GM19395 (cell line): ENCODE data around the gene ZNF835.
"Not testable (repeated sequence)": the region's sequence is repeated elsewhere in the genome, so short reads cannot be mapped to it uniquely, and the experiment has no call there.

Experiments
- ATAC-seq: cut with Tn5 transposase; IDR thresholded peaks from one replicate; pipeline ENCODE4 v1.9.1; 2021; ENCODE audit warnings: mild to moderate bottlenecking, moderate library complexity; ENCODE audit not compliant: unreplicated experiment

Gene ZNF835

DNA sequence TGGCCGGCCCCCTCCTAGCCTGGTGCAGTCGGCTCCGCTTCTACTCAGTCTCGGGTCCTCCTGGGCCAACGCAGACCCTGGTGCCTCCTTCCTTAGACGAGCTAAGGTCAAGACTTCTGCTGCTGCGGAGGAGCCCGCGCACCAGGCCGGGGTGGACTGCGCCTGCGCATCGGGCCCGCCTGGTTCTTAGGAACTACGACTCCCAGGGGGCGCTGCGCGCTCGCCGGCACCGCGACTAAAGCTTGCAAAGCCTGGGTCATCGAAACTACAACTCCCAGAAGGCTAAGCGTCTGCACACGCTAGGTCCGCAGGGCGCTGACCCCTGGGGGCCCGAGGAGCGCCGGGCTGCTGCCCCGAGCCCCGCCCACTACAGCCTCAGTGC, at the start of gene ZNF835:
TSS of gene ZNF835 (minus strand) at position 145 of the 382 bp plus-strand sequence. CDS start 6,559 bp downstream, outside the sequence.
- no peak for ATAC-seq

DNA sequence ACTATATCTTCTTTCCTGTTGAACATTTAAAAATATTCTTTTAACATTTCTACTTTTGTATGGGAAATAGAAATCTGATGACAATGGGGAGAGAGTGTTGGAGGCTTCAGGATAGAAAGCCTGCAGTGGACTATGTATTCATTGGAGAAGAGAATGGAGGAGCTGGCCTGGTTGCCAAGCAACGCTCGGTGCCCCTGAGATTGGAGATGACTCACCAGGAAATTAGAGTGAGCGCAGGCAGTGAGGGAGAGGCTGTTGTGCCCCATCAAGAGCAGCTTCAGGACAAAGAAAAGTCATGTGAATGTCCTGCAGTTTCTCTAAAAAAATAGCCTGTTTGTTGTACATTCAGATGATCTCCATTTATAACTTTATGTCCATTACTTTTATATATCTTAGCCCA, 48.7 kb upstream of the ZNF835 start:
- no peak for ATAC-seq

DNA sequence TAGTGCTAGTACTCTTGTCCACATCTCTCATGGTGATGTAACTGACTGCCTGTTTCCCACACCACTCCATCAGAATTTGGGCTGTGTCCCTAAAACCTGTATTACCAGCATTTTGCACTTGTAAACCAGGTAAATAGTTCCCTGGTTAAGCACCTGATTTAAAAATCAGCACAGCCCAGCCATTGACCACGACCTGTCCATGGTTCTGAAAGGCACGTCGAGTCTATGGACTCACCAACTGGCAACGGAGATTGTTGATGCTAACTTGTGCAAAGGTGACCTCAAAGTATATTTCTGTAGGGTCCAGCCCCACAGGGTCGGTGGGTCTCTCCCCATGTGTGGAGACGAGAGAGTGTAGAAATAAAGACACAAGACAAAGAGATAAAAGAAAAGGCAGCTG, 46.7 kb upstream of the ZNF835 start:
- ATAC-seq = no peak

DNA sequence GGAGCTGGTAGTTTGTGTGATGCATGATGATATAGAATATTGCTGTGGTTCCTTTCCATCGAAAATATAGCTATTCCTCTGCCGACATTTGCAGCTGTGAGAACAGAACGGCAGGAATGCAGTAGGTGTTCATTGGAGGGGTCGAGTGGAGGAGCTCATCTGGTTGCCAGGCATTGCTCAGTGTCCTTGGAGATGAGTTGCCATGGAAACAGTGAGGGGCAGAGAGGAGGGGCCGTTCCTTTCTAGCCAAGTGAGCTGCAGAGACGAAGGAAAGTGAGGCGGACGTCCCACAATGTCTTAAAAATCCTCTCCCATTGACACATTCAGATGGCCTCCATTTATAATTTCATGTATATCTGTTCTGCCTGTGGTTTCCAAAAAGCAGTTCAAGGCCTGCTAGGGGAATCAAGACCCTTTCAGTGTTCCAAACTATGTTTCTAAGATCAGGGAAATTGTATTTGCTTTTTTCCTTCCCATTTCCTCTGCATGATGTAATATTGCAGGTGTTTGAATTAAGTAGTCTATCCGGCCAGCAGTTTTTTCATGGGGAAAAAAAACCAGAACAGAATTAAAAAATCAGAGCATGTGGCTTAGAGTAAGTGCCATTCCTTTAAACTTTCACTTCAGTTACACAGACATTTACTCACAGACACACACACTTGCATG, 41.2 kb upstream of the ZNF835 start:
- no peak for ATAC-seq

DNA sequence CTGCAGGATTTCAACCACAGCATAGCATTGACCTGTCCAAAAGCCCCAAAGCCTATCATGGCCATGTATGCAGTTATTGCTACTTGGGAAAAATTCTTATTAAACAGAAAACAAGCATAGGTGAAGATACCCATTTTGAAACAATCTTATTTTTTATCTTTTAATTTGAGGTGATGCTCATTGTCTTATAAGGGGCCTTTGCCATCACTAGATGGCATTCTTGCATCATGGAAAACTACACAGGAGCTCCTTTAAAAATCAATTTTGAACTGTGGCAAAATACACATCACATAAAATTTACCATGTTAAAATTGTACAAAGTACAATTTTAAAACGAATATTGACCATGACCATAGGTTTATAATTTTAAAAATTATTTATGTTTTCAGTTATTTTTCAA, 38.9 kb upstream of the ZNF835 start:
- no peak for ATAC-seq

DNA sequence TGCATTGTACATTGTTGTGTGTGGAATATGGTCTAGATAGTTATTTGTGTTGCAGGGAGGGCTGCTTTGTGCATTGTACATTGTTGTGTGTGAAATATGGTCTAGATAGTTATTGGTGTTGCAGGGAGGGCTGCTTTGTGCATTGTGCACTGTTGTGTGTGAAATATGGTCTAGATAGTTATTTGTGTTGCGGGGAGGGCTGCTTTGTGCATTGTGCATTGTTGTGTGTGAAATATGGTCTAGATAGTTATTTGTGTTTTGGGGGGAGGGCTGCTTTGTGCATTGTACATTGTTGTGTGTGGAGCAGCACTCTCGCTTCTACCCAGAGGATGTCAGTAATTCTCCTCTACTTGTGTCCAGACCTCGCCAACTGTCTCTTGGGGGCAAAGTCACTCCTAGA, 36.3 kb upstream of the ZNF835 start:
- no peak for ATAC-seq

DNA sequence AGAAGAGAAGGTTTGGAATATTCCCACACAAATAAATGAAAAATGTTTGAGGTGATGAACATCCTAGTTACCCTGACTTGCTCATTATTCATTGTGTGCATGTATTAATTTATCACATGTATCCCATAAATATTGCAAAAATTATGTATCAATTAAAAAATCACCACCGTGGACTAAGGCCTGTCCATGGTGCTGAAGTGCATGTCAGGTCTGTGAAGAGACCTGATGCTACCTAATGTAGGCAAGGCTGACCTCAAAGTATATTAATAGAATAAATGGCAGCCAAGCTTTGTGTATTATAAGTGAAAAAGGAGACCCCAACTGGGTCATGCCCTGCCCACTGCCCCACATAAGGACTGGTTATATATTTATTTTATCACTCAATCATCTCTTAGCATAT, 34.4 kb upstream of the ZNF835 start:
- no peak for ATAC-seq

DNA sequence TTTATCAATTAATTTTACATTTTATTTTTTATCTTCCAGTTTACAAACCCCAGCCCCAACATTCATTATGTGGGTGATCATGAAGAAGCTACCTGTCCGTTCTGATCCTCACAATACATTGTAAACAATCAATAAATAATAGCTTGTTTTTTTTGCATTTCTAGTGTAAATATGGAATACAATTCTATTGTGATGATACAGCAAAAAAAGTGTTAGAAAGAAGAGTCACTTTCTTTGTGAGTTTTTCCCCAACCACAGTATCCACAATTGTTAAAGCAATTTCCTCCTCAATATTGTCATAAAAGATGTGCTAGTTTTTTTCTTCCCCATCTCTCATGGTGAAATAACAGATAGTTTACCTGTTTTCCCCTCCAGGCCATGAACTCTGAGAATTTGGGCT, 30.3 kb upstream of the ZNF835 start:
- no peak for ATAC-seq

DNA sequence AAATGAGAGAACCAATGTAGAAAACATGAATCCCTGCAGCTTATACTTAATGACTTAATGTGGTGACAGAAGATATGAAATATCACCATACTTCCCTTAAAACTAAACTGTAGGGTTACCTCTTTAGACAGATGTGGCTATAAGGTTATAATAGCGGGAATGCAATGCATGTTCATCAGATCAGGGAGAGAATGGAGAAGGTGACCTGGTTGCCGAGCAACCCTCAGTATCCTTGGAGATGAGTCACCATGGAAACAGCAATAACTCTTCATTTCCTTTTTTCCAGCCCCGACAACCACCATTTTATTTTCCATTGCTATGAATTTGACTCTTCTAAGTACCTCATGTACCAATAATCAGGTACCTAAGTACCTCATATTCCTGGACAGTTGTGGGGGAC, 28.0 kb upstream of the ZNF835 start:
- ATAC-seq = no peak

DNA sequence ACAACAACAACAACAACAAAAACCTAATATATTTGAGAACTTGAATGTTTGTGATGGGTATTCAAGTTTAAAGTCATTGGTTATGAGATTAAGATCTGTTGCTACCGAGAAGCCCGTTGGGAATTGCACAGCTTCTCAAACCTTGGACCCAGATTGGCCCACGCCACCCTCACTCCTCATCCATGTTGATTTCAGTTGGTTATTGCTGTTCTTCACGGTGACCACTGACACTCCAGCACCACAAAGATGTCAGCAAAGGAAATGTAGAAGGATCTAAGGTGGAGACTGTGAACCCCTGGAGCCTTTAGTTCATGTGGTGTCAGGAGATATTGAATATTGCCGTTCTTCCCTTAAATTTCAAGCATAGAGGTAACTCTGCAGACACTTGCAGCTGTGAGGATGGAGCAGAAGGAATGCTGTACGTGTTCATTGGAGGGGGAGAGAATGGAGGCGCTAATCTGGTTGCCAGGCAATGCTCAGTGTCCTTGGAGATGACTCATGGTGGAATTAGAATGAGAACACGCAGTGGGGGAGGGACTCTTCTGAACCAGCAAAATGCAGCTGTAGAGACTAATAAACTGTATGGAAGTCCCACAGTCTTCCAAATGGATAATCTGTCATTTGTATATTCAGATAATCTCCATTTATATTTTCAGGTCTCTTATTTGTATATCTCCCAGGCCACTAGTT, 20.8 kb upstream of the ZNF835 start:
- ATAC-seq = no peak

DNA sequence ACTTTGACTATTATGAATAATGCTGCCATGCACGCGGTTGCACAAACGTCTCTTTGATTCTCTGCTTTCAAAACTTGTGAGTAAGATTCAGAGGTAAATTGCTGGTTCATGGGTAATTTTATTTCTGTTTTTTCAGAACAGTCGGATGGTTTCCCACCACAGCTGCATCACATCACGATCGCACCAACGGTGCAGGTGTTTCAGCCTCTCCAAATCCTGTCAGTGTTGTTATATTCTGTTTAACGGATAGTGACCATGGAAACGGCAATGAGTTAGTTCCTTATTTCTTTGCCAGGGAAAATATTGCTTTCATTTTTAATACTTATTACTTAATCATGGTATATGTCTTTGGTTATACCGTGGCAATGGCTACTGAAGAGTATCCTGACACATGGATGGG, 19.1 kb upstream of the ZNF835 start:
- ATAC-seq = no peak

DNA sequence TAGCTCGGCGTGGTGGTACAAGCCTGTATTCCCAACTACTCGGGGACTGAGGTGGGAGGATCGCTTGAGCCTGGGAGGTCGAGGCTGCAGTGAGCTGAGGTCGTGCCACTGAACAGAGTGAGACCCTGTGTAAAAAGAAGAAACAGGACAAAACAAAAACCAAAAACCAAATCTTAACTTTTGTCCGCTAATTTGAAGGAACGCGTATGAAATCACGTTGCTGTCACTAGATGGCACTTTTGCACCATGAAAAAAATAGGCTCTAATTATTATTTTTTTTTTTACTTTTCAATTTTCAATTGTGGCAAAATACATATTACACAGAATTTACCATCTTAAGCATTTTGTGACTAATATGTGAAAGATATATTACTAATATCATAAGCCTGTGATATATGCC, 17.6 kb upstream of the ZNF835 start:
- no peak for ATAC-seq

DNA sequence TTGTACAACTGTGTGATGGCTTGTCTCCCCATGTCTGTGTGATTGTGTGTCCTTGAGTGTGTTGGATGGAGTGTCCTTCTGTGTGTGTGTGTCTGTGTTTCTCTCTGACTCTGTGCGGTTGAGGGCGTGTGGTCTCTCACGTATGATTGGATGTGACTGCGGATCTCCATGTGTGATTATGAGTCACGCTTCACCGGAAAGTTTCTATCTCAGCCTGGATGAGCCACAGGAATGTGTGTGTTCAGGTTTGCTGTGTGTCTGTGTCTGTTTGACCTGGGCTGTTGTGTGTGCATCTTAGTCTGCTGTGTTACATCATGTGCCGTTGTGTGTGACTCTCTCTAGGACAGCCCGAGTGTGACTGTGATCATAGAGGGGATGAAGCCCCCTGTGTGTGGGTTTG, 15.5 kb upstream of the ZNF835 start:
- no peak for ATAC-seq

DNA sequence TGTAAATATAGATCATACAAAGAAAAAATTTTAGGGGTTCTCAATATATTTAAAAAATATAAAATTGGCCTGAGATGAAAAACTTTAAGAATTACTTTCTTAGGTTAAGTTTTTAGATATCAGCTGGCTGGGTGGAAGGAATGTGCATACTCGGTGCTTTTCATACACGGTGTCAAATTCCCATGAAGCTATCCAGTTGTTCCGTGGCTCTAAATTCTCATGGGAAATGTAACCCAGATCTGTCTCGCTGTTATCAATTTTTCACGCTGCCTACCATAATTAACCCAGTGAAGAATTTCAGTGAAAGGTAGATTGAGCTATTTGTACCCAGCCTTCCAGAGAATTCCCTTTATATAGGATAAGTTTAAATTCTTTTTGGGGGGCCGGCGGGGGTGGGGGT, 11.6 kb upstream of the ZNF835 start:
- no peak for ATAC-seq

DNA sequence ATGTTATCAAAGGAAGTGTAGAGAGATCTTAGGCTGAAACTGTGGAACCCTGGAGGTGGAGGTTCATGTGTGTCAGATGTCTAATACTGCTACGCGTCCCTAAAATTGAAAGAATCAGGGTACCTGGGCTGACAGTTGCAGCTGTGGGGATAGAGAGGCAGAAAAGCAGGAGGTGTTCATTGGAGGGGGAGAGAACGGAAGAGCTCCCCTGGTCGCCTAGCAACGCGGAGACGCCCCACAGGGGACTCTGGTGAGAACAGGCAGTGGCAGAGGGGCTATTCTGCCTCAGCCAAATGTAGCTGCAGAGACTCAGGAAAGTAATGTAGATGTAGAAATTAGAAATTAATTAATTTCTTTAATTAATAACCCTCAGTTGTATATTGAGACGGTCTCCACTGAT, 10.1 kb upstream of the ZNF835 start:
- ATAC-seq = no peak

DNA sequence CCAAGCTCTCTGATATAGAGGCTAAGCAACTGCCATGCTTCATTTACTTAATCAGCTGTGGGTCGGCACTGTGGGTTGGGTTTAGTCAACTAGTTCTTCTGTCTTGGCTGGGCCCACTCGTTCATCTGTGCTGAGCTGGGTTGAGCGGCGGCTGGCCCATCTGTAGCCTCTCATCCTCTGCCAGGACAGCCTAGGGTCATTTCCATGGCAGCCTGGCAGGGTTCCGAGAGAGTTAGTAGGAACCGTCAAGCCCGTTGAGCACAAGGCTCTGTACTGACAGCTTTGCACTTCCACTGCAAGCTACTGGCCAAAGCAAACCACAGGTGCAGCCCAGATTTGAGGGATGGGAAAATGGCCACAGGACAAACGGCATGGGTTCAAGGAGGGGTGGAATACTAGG, 6.6 kb upstream of the ZNF835 start:
- ATAC-seq = no peak

DNA sequence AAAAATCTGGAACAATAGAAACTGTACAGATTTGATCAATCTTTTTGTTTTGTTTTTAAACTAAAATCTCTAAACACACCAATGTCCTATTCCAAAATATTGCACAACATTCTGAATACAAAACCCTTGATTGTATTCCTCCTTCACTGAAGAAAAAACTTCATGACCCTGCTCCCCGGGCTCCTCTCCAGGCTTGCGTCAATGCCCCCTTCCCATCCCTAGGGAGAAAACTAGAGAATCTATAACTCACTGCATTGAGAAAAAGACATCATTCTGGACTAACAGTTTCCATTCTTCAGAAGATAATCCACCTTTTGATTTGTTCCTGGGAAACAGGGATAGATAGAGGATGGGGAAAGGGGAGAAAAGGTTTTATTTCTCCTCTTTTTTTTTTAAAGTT, 1.1 kb upstream of the ZNF835 start:
- not testable (repeated sequence) for ATAC-seq

DNA sequence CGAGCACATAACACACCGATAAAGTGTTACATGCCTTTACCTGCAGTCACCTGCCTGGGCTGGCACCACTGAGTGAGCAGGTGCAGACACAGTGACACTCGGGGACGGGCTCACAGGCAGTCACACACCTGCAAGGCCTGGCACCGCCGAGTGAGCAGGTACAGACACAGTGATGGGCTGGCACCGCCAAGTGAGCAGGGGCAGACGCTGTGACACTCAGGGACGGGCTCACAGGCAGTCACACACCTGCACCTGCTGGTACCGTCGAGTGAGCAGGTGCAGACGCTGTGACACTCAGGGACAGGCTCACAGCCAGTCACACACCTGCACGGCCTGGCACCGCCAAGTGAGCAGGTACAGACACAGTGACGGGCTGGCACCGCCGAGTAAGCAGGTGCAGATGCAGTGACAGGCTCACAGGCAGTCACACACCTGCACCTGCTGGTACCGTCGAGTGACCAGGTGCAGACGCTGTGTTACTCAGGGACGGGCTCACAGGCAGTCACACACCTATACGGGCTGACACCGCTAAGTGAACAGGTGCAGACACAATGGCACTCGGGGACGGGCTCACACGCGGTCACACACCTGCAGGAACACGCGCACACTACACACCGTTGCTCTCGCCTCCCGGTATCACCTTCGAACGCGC, 470 bp downstream of the ZNF835 start:
- no peak for ATAC-seq

DNA sequence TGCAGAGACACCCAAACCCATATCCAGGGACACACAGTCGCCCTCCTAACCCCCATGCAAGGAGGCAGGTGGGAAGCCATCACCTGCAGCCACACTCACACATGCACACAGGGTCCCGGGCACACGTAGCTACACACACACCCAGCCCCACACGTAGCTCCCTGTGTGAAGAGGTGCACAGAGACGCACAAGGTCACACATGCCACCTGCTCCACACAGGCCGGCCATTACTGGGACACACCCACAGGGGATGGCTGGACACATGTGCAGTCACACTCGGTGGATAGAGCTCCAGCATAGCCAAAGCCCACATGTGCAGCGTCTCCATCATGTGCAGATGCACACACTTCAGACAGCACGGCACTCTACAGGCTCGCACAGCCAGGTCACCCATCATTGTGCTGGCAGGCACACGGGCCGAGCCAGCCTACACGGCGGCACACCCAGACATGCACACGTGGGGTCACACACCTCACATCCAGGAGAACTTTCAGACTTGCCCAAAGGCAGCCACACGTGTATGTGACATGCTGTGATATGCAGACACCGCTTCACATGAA, 1.1 kb downstream of the ZNF835 start:
- no peak for ATAC-seq

DNA sequence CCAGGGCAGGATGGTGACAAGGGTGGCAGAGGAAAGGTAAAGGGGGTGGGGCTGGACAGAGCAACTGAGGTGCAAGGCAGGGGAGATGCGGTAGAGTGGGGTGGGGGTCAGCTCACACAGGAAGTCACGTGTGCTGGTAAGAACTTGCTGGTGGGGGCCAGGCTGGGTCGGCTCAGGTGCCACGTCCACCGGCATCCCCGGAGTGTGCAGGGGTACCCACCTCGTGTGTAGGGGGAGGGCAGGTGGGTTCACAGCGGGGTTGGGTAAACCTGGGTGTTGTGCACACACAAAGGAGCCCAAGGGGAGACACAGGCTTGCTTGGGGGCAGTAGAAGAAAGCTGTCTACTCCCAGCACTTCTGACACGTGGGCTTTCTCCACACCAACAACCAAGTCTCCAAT, 2.9 kb downstream of the ZNF835 start:
- no peak for ATAC-seq

DNA sequence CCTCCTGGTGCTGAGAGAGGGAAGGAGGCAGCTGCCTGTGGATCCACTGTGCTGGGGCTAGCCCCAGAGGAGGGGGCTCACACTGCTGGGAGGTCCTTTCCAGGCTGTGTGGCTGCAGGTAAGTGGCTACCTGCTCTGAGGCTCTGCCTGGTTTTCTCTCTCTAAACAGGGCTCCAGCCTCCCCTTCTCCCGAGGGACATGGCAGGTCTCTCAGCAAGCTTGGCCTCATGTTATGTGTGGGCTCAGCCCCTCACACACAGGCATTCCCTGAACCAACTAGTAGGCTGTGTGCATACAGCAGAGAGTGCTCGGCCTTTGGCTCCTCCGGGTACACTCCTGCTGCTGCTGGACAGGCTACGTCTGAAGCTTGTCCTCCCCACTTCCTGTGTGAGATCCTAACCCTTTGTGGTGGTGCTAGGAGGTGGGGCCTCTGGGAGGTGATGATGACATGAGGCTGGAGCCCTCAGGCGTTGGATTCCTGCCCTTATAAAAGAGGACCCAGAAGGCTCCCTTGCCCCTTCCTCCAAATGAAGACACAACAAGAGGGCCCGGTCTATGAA, 4.2 kb downstream of the ZNF835 start:
- ATAC-seq = no peak

DNA sequence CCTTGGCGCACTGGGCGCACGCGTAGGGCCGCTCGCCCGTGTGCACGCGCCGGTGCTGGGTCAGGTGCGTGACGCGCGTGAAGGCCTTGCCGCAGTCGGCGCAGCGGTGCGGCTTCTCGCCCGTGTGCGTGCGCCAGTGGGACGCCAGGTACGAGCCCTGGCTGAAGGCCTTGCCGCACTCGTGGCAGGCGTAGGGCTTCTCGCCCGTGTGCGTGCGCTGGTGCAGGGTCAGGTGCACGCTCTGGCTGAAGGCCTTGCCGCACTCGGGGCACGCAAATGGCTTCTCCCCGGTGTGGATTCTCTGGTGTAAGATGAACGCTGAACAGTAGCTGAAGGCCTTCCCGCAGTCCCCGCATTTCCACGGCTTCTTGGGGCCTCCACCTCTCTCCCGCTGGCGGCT, 7.0 kb downstream of the ZNF835 start:
- ATAC-seq = no peak
